Measurements from ENCODE around the gene PSMD6. TPM values are rescaled to one million over a fixed set of nuclear protein-coding genes. Genes with fewer than 3 reads are reported as not detected.
A peak's percentile ranks its signal among the peaks of the same experiment; 100 is the strongest.

The PSMD6 gene
- total RNA-seq, 2 experiments from 2014 or later, result 119 to 126 TPM

DNA sequence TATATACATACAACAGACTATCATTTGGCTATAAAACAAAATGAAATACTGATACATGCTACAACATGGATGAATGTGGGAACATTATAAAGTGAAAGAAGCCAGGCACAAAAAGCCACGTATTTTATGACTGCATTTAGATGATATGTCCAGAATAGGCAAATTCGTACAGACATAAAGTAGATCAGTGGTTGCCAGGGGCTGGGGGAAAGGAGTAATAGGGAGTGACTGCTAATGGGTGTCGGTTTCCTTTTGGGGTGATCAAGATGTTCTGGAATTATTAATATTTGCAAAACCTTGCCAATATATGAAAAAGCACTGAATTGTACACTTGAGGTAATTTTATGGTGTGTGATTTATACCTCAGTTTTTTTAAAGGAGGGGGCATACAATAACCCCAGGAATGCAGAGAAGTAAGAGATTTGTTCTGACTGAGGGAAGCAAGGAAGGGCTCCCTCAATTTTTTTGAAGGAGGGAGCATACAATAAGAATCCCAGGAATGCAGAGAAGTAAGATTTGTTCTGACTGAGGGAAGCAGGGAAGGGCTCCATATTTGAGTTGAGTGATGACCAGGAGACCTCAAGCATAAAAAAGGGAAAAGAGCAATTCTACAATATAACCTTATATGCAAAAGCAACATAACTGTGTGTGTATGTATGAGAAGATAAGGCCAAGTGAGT is 6.2 kb downstream of the PSMD6 start:
- intact Hi-C loops (cut with DNase I, micrococcal nuclease), result no loop called here
- TF ChIP-seq, protein P1, sequence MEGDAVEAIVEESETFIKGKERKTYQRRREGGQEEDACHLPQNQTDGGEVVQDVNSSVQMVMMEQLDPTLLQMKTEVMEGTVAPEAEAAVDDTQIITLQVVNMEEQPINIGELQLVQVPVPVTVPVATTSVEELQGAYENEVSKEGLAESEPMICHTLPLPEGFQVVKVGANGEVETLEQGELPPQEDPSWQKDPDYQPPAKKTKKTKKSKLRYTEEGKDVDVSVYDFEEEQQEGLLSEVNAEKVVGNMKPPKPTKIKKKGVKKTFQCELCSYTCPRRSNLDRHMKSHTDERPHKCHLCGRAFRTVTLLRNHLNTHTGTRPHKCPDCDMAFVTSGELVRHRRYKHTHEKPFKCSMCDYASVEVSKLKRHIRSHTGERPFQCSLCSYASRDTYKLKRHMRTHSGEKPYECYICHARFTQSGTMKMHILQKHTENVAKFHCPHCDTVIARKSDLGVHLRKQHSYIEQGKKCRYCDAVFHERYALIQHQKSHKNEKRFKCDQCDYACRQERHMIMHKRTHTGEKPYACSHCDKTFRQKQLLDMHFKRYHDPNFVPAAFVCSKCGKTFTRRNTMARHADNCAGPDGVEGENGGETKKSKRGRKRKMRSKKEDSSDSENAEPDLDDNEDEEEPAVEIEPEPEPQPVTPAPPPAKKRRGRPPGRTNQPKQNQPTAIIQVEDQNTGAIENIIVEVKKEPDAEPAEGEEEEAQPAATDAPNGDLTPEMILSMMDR (IDR thresholded peaks at IDR 0.05), result no peak
- Mint-ChIP-seq H3K4me1 (ENCODE audit: low read depth) (peaks cover 64% of the 10 kb centered on the region), H3K9me3 (no peaks in the 10 kb centered on the region), H3K27ac (peak overlapping the region; percentile 38), H3K36me3 (ENCODE audit: low read depth) (peaks cover 54% of the 10 kb centered on the region), H3K4me3 (peak overlapping the region; percentile 5), H3K27me3 (no peaks in the 10 kb centered on the region)
- Histone ChIP-seq H3K9me3 (ENCODE audit: control insufficient read depth in 1 of 2, insufficient read depth in 1 of 2, low read length in 2 of 2) (no peaks in the 10 kb centered on the region), H3K36me3 (ENCODE audit: insufficient read depth, low read length) (peaks cover 92% of the 10 kb centered on the region), H3K27me3 (ENCODE audit: control insufficient read depth in 1 of 2, insufficient read depth in 2 of 2, low read length in 2 of 2) (no peaks in the 10 kb centered on the region), H3K4me1 (ENCODE audit: insufficient read depth, low read length) (peaks cover 8% of the 10 kb centered on the region), H3K4me3 (ENCODE audit: low read length) (no peak overlapping the region), H3K27ac (ENCODE audit: low read depth in 1 of 2, low read length in 2 of 2) (no peak overlapping the region)
- ATAC-seq (ENCODE audit: poor library complexity) (no peak), DNase-seq (no peak)
- ChIA-PET CTCF (interaction anchor here (1.2 kb wide), 1 partner anchor 55 kb away, joined by 5 read pairs; no protein-coding TSS in a partner anchor), POLR2A (interaction anchor here (0.7 to 2.0 kb wide), 4 partner anchors 9 to 106 kb away, joined by 3 to 12 read pairs (median 4); no protein-coding TSS in a partner anchor)

DNA sequence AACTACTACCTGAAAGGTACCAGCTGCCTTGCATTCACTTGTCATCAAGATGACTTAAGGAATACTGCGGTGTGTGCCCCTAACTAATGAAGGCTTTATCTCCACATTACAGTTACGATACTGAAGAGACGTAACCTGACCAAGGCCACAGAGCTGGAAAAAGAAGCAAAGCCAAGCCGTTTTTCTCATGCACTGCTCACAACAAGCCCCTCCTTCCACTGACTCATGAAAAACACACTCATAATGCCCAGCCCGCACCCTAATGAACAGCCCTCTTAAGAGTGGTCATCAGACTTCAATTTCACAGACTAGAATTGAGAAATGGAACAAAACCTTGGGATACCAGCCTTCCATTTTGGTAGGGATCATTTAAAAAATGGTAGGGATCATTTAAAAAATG is 11.6 kb downstream of the PSMD6 start:
- Mint-ChIP-seq H3K27ac (peak overlapping the region; percentile 18), H3K36me3 (ENCODE audit: low read depth) (peaks cover 6% of the 10 kb centered on the region), H3K9me3 (no peaks in the 10 kb centered on the region), H3K27me3 (no peaks in the 10 kb centered on the region), H3K4me1 (ENCODE audit: low read depth) (peaks cover 47% of the 10 kb centered on the region), H3K4me3 (no peak overlapping the region)
- intact Hi-C loops (cut with DNase I, micrococcal nuclease), result no loop called here
- no peak for ATAC-seq (ENCODE audit: poor library complexity)
- Histone ChIP-seq H3K27me3 (ENCODE audit: control insufficient read depth in 1 of 2, insufficient read depth in 2 of 2, low read length in 2 of 2) (no peaks in the 10 kb centered on the region), H3K4me3 (ENCODE audit: low read length) (no peak overlapping the region), H3K27ac (ENCODE audit: low read depth in 1 of 2, low read length in 2 of 2) (no peak overlapping the region), H3K9me3 (ENCODE audit: control insufficient read depth in 1 of 2, insufficient read depth in 1 of 2, low read length in 2 of 2) (no peaks in the 10 kb centered on the region), H3K4me1 (ENCODE audit: insufficient read depth, low read length) (no peaks in the 10 kb centered on the region), H3K36me3 (ENCODE audit: insufficient read depth, low read length) (peaks cover 93% of the 10 kb centered on the region)
- TF ChIP-seq, protein P1 (IDR thresholded peaks at IDR 0.05), result no peak
- POLR2A ChIA-PET, result interaction anchor here (1.0 to 1.8 kb wide), 2 partner anchors 12 to 32 kb away, joined by 4 to 7 read pairs; partner anchors contain the start of gene PSMD6
- no peak for DNase-seq
- CTCF ChIA-PET, result no interaction called here

DNA sequence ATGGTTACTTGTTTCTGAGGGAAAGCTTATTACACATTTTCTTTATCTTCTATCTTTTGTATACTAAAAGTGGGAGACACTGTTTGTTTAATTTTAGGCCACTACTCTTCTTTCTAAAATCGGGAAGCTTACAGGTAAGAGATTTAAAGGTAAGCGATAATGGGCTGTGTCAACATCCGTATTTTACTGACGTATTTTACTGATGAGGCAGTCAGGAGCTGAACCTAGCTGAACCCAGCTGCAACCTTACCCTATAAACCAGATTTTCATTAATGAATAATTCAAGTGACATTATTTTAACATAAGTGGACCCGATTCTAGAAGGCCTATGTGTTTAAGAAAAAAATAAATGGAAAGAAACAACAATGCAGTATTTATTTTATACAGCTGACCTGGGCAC is 13.1 kb downstream of the PSMD6 start:
- DNase-seq (no peak), ATAC-seq (ENCODE audit: poor library complexity) (no peak)
- POLR2A ChIA-PET, result interaction anchor here (1.8 kb wide), 1 partner anchor 13 kb away, joined by 7 read pairs; the partner anchor contains the start of gene PSMD6
- Histone ChIP-seq H3K36me3 (ENCODE audit: insufficient read depth, low read length) (peaks cover 98% of the 10 kb centered on the region), H3K27ac (ENCODE audit: low read depth in 1 of 2, low read length in 2 of 2) (no peak overlapping the region), H3K27me3 (ENCODE audit: control insufficient read depth in 1 of 2, insufficient read depth in 2 of 2, low read length in 2 of 2) (no peaks in the 10 kb centered on the region), H3K4me3 (ENCODE audit: low read length) (no peak overlapping the region), H3K4me1 (ENCODE audit: insufficient read depth, low read length) (no peaks in the 10 kb centered on the region), H3K9me3 (ENCODE audit: control insufficient read depth in 1 of 2, insufficient read depth in 1 of 2, low read length in 2 of 2) (no peaks in the 10 kb centered on the region)
- no peaks in the 10 kb centered on the region for H3K27me3 Mint-ChIP-seq
- intact Hi-C loops (cut with DNase I, micrococcal nuclease), result no loop called here
- TF ChIP-seq, protein P1 (IDR thresholded peaks at IDR 0.05), result no peak
- H3K36me3 Mint-ChIP-seq (ENCODE audit: low read depth), result no peaks in the 10 kb centered on the region
- peaks cover 43% of the 10 kb centered on the region for H3K4me1 Mint-ChIP-seq (ENCODE audit: low read depth)
- no peak overlapping the region for H3K4me3 Mint-ChIP-seq
- no peaks in the 10 kb centered on the region for H3K9me3 Mint-ChIP-seq
- H3K27ac Mint-ChIP-seq, result peak overlapping the region; percentile 18
- CTCF ChIA-PET, result interaction anchor here (0.8 to 1.1 kb wide), 2 partner anchors 13 kb away, joined by 3 read pairs; partner anchors contain the start of gene PSMD6

All from CD4-positive, alpha-beta T cell (primary cell).